Activated CD8-positive, alpha-beta memory T cell treated with anti-CD3 and anti-CD28 coated beads for 24 hours (primary cell): ENCODE results near the gene DNAH8.
"Not testable (repeated sequence)": the region's sequence is repeated elsewhere in the genome, so short reads cannot be mapped to it uniquely, and the experiment has no call there.

Experiments
- DNase-seq: peaks from one replicate; pipeline ENCODE4 v3.0.0-alpha.2; 2020

Gene DNAH8

GRCh38 chr6:38715016-38715689 is at the start of gene DNAH8:
Gene DNAH8 (plus strand): TSS chr6:38715311. CDS start chr6:38722810, 7,499 bp downstream.
- DNase-seq = peak; percentile 73

GRCh38 chr6:38671885-38672467 is 43.1 kb upstream of the DNAH8 start:
- no peak for DNase-seq

- DNase-seq = no peak
Observed at GRCh38 chr6:38673397-38674165, 41.5 kb upstream of the DNAH8 start.

- DNase-seq = no peak
Observed at GRCh38 chr6:38676236-38676973, 38.7 kb upstream of the DNAH8 start.

GRCh38 chr6:38676974-38677544 is 38.1 kb upstream of the DNAH8 start:
- no peak for DNase-seq

- DNase-seq = no peak
Observed at GRCh38 chr6:38678178-38678760, 36.8 kb upstream of the DNAH8 start.

- DNase-seq = no peak
Observed at GRCh38 chr6:38679668-38680067, 35.4 kb upstream of the DNAH8 start.

- no peak for DNase-seq
Observed at GRCh38 chr6:38681850-38682249, 33.3 kb upstream of the DNAH8 start.

GRCh38 chr6:38684237-38684636 is 30.9 kb upstream of the DNAH8 start:
- no peak for DNase-seq

- no peak for DNase-seq
Observed at GRCh38 chr6:38684904-38685303, 30.2 kb upstream of the DNAH8 start.

GRCh38 chr6:38686270-38687042 is 28.7 kb upstream of the DNAH8 start:
- DNase-seq = no peak

GRCh38 chr6:38687043-38687353 is 28.1 kb upstream of the DNAH8 start:
- DNase-seq = no peak

GRCh38 chr6:38687549-38687948 is 27.6 kb upstream of the DNAH8 start:
- no peak for DNase-seq

- no peak for DNase-seq
Observed at GRCh38 chr6:38688579-38689087, 26.5 kb upstream of the DNAH8 start.

- no peak for DNase-seq
Observed at GRCh38 chr6:38695227-38695900, 19.7 kb upstream of the DNAH8 start.

- no peak for DNase-seq
Observed at GRCh38 chr6:38695933-38696332, 19.2 kb upstream of the DNAH8 start.

GRCh38 chr6:38696345-38696744 is 18.8 kb upstream of the DNAH8 start:
- no peak for DNase-seq

GRCh38 chr6:38697846-38698245 is 17.3 kb upstream of the DNAH8 start:
- DNase-seq = no peak

GRCh38 chr6:38699702-38700101 is 15.4 kb upstream of the DNAH8 start:
- DNase-seq = not testable (repeated sequence)

- DNase-seq = no peak
Observed at GRCh38 chr6:38701551-38701950, 13.6 kb upstream of the DNAH8 start.
